Prostate gland (tissue), 2 donors: ENCODE results near the gene PRSS58.

Source experiments
- CTCF ChIP-seq, 4 experiments: fragments of 200-600 bp in 2 of 4; fragments of 450-650 bp in 2 of 4; sonication (generic) in 2 of 4; IDR thresholded peaks; 1 replicate in 3 of 4; 2 replicates in 1 of 4; pipeline ENCODE4 v1.5.1; 2016 to 2019; ENCODE audit warnings: antibody characterized with exemption in 4 of 4, mild to moderate bottlenecking in 2 of 4, moderate library complexity in 2 of 4
- POLR2A ChIP-seq: fragments of 450-650 bp; IDR thresholded peaks from one replicate; pipeline ENCODE4 v1.6.1; 2016; ENCODE audit warnings: antibody characterized with exemption, mild to moderate bottlenecking
- POLR2AphosphoS5 ChIP-seq: sonication (generic); formaldehyde crosslinking; IDR thresholded peaks from one replicate; pipeline ENCODE4 v1.6.1; 2017; ENCODE audit warnings: antibody characterized with exemption

GRCh38 chr7:142275028-142275427, 17.2 kb upstream of the PRSS58 start:
- TF ChIP-seq POLR2A (no peak), CTCF (IDR thresholded peaks at IDR 0.05) (no peak), POLR2AphosphoS5 (no peak)
